HepG2 (cell line): ENCODE results near the gene PPP1R15A. TPM values are rescaled to one million over a fixed set of nuclear protein-coding genes. Genes with fewer than 3 reads are reported as not detected.

ENCODE experiments used
- ARID3A ChIP-seq: IDR thresholded peaks from 2 replicates; pipeline ENCODE4 v1.6.1; 2012; ENCODE audit warnings: low read depth, low read length, improper control_type of control experiment
- ATF2 ChIP-seq: sonication (generic); formaldehyde crosslinking; IDR thresholded peaks from 2 replicates; pipeline ENCODE4 v1.4.0; 2020; ENCODE audit warnings: missing genetic modification reagents
- HIVEP1 ChIP-seq: sonication (generic); formaldehyde crosslinking; IDR thresholded peaks from 2 replicates; pipeline ENCODE4 v1.4.0; 2020; ENCODE audit warnings: mild to moderate bottlenecking, missing genetic modification reagents
- JDP2 ChIP-seq: sonication (generic); formaldehyde crosslinking; IDR thresholded peaks from 2 replicates; pipeline ENCODE4 v1.8.1; 2022; ENCODE audit warnings: missing genetic modification reagents, borderline replicate concordance
- MAZ ChIP-seq, 2 experiments: sonication (generic) in 1 of 2; formaldehyde crosslinking in 1 of 2; IDR thresholded peaks; 2 replicates each; pipeline versions ENCODE4 v1.5.0 to v1.6.1; 2012 to 2020; ENCODE audit warnings: low read depth in 2 of 2, mild to moderate bottlenecking in 2 of 2, borderline replicate concordance in 1 of 2, improper control_type of control experiment in 1 of 2, low read length in 1 of 2, missing genetic modification reagents in 1 of 2, moderate library complexity in 1 of 2
- POLR2A ChIP-seq, 2 experiments: IDR thresholded peaks; 2 replicates each; pipeline ENCODE4 v1.6.1; 2011; ENCODE audit warnings: low read depth in 2 of 2, low read length in 2 of 2, mild to moderate bottlenecking in 1 of 2, moderate library complexity in 1 of 2; ENCODE audit not compliant: insufficient read depth in 1 of 2
- SP1 ChIP-seq, 2 experiments: fragments of 450-650 bp in 1 of 2; sonication (generic) in 1 of 2; formaldehyde crosslinking in 1 of 2; IDR thresholded peaks; 2 replicates each; pipeline versions ENCODE4 v1.4.0 to v1.6.1; 2016 to 2020; ENCODE audit warnings: missing genetic modification reagents in 1 of 2
- ZKSCAN1 ChIP-seq: fragments of 150-350 bp; IDR thresholded peaks from 2 replicates; pipeline ENCODE4 v1.6.1; 2014; ENCODE audit warnings: low read length
- ZNF260 ChIP-seq: sonication (generic); formaldehyde crosslinking; IDR thresholded peaks from 2 replicates; pipeline ENCODE4 v1.4.0; 2020; ENCODE audit warnings: missing genetic modification reagents, low read depth, mild to moderate bottlenecking, borderline replicate concordance
- ZNF264 ChIP-seq: sonication (generic); formaldehyde crosslinking; IDR thresholded peaks from 2 replicates; pipeline ENCODE4 v1.4.0; 2020; ENCODE audit warnings: missing genetic modification reagents
- ZNF326 ChIP-seq: sonication (generic); formaldehyde crosslinking; IDR thresholded peaks from 2 replicates; pipeline ENCODE4 v1.4.0; 2020; ENCODE audit warnings: missing genetic modification reagents, borderline replicate concordance
- ZNF629 ChIP-seq: sonication (generic); formaldehyde crosslinking; conservative IDR thresholded peaks from 2 replicates; pipeline ENCODE4 v1.5.0; 2020; ENCODE audit warnings: missing genetic modification reagents
- ZNF678 ChIP-seq: sonication (generic); formaldehyde crosslinking; IDR thresholded peaks from 2 replicates; pipeline ENCODE4 v1.4.0; 2020; ENCODE audit warnings: mild to moderate bottlenecking, missing genetic modification reagents
- ZNF710 ChIP-seq: sonication (generic); formaldehyde crosslinking; IDR thresholded peaks from 2 replicates; pipeline ENCODE4 v1.5.0; 2020; ENCODE audit warnings: mild to moderate bottlenecking, missing genetic modification reagents, borderline replicate concordance
- ZNF713 ChIP-seq: sonication (generic); formaldehyde crosslinking; IDR thresholded peaks from 2 replicates; pipeline ENCODE4 v1.4.0; 2020; ENCODE audit warnings: mild to moderate bottlenecking, missing genetic modification reagents
- ZNF761 ChIP-seq: sonication (generic); formaldehyde crosslinking; conservative IDR thresholded peaks from 2 replicates; pipeline ENCODE4 v1.4.0; 2020; ENCODE audit warnings: mild to moderate bottlenecking, missing genetic modification reagents
- ZNF773 ChIP-seq: sonication (generic); formaldehyde crosslinking; IDR thresholded peaks from 2 replicates; pipeline ENCODE4 v1.4.0; 2020; ENCODE audit warnings: missing genetic modification reagents, borderline replicate concordance
- polyA plus RNA-seq, 8 experiments: library from polyadenylated mRNA; depleted of rRNA in 3 of 8; stranded (reverse) in 7 of 8; unstranded in 1 of 8; fragments of >200 nt; fragmentation: Illumina TruSeq in 4 of 8; extraction: Trizol in 4 of 8; gene quantifications; 2 replicates each; pipeline versions ENCODE4 v1.2.1 to v1.2.3, GENCODE V29; 2011 to 2016; ENCODE audit warnings: low read depth in 4 of 8, missing spikeins in 1 of 8, mixed read lengths in 1 of 8; ENCODE audit not compliant: insufficient read depth in 1 of 8
- total RNA-seq, 5 experiments: library from RNA; depleted of rRNA; stranded (reverse); fragments of >200 nt; fragmentation: Illumina TruSeq; extraction: Trizol; gene quantifications; 2 replicates each; pipeline ENCODE4 v1.2.3, GENCODE V29; 2016; ENCODE audit warnings: low read depth in 1 of 5
- TF ChIP-seq, protein P1 (sequence below): sonication (generic); formaldehyde crosslinking; IDR thresholded peaks from 2 replicates; pipeline ENCODE4 v1.4.0; 2020; ENCODE audit warnings: missing genetic modification reagents

Gene PPP1R15A
- total and polyA plus RNA-seq, 2 of the 13 experiments (the other 11 are each of a cell fraction or from before 2014, with no cell fraction given) = 15.6 to 18.5 TPM

DNA sequence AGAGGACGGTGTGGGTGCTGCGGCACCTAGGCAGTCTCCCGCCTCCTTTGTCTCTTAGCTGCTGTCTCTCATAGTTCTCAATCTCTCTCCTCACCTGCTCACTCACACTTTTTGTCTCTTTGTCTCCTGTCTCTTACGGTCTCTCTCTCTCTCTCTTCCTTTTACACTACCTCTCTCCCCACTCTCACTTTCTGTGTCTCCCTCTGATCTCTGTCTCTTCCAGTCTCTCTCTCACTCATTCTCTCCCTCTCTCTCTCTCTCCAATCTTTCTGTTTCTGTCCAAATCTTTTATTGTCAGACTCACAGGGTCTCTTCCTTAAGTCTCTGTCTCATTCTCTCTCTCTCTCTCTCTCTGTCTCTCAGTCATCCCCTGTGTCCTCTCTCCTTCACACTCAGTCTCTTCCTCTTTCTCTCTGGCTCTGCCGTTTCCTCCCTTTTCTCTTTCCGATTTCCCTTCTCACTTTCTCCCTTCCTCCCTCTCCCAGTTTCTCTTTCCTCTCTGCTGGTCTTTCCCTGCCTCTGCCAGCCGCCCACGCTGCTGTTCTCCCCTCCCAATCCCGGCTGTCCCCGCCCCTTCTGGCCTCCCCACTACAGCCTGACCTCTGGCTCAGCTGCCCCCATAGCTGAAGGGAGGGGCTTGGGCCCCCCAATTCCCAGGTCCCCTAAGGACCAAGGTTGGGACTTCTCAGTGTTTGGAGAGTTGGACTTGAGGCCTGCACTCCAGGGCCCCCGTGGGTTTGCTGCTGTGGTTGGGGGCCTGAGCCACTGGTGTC, 3.9 kb upstream of the PPP1R15A start, which contains the start of gene PLEKHA4 (continued):
- no peak for TF ChIP-seq ZNF326
- TF ChIP-seq ZKSCAN1 = no peak
- TF ChIP-seq ATF2 (CRISPR knock-in tag) = no peak
- TF ChIP-seq MAZ (IDR thresholded peaks at IDR 0.05; ENCODE audit: borderline replicate concordance, low read depth, low read length) = no peak
- no peak; the same call in 1 of the 2 replicates for TF ChIP-seq MAZ (CRISPR knock-in tag; IDR thresholded peaks at IDR 0.05; ENCODE audit: low read depth)
- TF ChIP-seq ZNF773 (CRISPR knock-in tag) = no peak
- no peak for TF ChIP-seq SP1 (IDR thresholded peaks at IDR 0.05)
- peak; percentile 40; the same call in 1 of the 2 replicates for TF ChIP-seq SP1 (CRISPR knock-in tag; IDR thresholded peaks at IDR 0.05)
- TF ChIP-seq HIVEP1 (CRISPR knock-in tag) = no peak
- no peak for TF ChIP-seq ARID3A
- no peak for TF ChIP-seq ZNF629 (CRISPR knock-in tag)
- no peak for TF ChIP-seq ZNF264
- peak; percentile 90; the same call in 1 of the 2 replicates for TF ChIP-seq ZNF710 (CRISPR knock-in tag)
- TF ChIP-seq POLR2A (IDR thresholded peaks at IDR 0.05; ENCODE audit: insufficient read depth in 1 of 2, low read depth in 2 of 2, low read length in 2 of 2) = 0 out of 4 replicates have a peak, but pooled peaks of 1 of the 2 experiments have one; percentile 26
- 0 out of 2 replicates have a peak, but pooled peaks have one; percentile 44 for TF ChIP-seq ZNF761 (CRISPR knock-in tag)
- TF ChIP-seq, protein P1, sequence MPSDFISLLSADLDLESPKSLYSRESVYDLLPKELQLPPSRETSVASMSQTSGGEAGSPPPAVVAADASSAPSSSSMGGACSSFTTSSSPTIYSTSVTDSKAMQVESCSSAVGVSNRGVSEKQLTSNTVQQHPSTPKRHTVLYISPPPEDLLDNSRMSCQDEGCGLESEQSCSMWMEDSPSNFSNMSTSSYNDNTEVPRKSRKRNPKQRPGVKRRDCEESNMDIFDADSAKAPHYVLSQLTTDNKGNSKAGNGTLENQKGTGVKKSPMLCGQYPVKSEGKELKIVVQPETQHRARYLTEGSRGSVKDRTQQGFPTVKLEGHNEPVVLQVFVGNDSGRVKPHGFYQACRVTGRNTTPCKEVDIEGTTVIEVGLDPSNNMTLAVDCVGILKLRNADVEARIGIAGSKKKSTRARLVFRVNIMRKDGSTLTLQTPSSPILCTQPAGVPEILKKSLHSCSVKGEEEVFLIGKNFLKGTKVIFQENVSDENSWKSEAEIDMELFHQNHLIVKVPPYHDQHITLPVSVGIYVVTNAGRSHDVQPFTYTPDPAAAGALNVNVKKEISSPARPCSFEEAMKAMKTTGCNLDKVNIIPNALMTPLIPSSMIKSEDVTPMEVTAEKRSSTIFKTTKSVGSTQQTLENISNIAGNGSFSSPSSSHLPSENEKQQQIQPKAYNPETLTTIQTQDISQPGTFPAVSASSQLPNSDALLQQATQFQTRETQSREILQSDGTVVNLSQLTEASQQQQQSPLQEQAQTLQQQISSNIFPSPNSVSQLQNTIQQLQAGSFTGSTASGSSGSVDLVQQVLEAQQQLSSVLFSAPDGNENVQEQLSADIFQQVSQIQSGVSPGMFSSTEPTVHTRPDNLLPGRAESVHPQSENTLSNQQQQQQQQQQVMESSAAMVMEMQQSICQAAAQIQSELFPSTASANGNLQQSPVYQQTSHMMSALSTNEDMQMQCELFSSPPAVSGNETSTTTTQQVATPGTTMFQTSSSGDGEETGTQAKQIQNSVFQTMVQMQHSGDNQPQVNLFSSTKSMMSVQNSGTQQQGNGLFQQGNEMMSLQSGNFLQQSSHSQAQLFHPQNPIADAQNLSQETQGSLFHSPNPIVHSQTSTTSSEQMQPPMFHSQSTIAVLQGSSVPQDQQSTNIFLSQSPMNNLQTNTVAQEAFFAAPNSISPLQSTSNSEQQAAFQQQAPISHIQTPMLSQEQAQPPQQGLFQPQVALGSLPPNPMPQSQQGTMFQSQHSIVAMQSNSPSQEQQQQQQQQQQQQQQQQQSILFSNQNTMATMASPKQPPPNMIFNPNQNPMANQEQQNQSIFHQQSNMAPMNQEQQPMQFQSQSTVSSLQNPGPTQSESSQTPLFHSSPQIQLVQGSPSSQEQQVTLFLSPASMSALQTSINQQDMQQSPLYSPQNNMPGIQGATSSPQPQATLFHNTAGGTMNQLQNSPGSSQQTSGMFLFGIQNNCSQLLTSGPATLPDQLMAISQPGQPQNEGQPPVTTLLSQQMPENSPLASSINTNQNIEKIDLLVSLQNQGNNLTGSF = no peak
- no peak for TF ChIP-seq ZNF713 (CRISPR knock-in tag)
- 0 out of 2 replicates have a peak, but pooled peaks have one; percentile 63 for TF ChIP-seq ZNF678 (CRISPR knock-in tag)
- TF ChIP-seq ZNF260 = no peak
- TF ChIP-seq JDP2 (CRISPR knock-in tag) = no peak
